ENCODE measurements around the gene MYO5A.

MYO5A gene

GRCh38 chr15:52352086-52352485 lies 176.6 kb downstream of the MYO5A start:
- DNase-seq, result no peak

- no peak for DNase-seq
Observed at GRCh38 chr15:52351206-52351908, 177.3 kb downstream of the MYO5A start.

- no peak for DNase-seq
Observed at GRCh38 chr15:52350423-52350822, 178.3 kb downstream of the MYO5A start.

GRCh38 chr15:52349052-52349700 lies 179.5 kb downstream of the MYO5A start:
- DNase-seq, result no peak

- DNase-seq, result no peak
Observed at GRCh38 chr15:52348056-52348745, 180.5 kb downstream of the MYO5A start.

- DNase-seq, result no peak
Observed at GRCh38 chr15:52344592-52344991, 184.1 kb downstream of the MYO5A start.

- no peak for DNase-seq
Observed at GRCh38 chr15:52343831-52344230, 184.8 kb downstream of the MYO5A start.

GRCh38 chr15:52340093-52340492 lies 188.6 kb downstream of the MYO5A start:
- no peak for DNase-seq

- DNase-seq, result no peak
Observed at GRCh38 chr15:52338891-52339290, 189.8 kb downstream of the MYO5A start.

- no peak for DNase-seq
Observed at GRCh38 chr15:52338058-52338457, 190.6 kb downstream of the MYO5A start.

- no peak for DNase-seq
Observed at GRCh38 chr15:52337198-52337853, 191.4 kb downstream of the MYO5A start.

- DNase-seq, result no peak
Observed at GRCh38 chr15:52336529-52336928, 192.2 kb downstream of the MYO5A start.

- no peak for DNase-seq
Observed at GRCh38 chr15:52334491-52335160, 194.1 kb downstream of the MYO5A start.

- DNase-seq, result peak; percentile 25
Observed at GRCh38 chr15:52331490-52332240, 197.0 kb downstream of the MYO5A start.

- DNase-seq, result no peak
Observed at GRCh38 chr15:52329987-52330386, 198.7 kb downstream of the MYO5A start.

GRCh38 chr15:52329150-52329549 lies 199.5 kb downstream of the MYO5A start:
- DNase-seq, result no peak

- no peak for DNase-seq
Observed at GRCh38 chr15:52328680-52329079, 200.0 kb downstream of the MYO5A start.

GRCh38 chr15:52326756-52327155 lies 201.9 kb downstream of the MYO5A start:
- no peak for DNase-seq

- DNase-seq, result no peak
Observed at GRCh38 chr15:52324109-52324508, 204.6 kb downstream of the MYO5A start.

GRCh38 chr15:52318729-52319500 lies 209.8 kb downstream of the MYO5A start:
- DNase-seq, result no peak

GRCh38 chr15:52317688-52318087 lies 211.0 kb downstream of the MYO5A start:
- no peak for DNase-seq

Data from stimulated activated CD4-positive, alpha-beta T cell treated with anti-CD3 and anti-CD28 coated beads, Interleukin-4, amount 100 ng/mL, for 1 hour (primary cell).